Fibroblast of lung (primary cell): ENCODE results near the gene MAGT1. TPM values are rescaled to one million over a fixed set of nuclear protein-coding genes. Genes with fewer than 3 reads are reported as not detected.

ENCODE experiments used
- DNase-seq, 2 donors: peaks; one replicate each; pipeline versions ENCODE4 v3.0.0 to v3.0.0-alpha.2; 2010; ENCODE audit warnings: low read depth in 2 of 2
- H2AFZ ChIP-seq: 2 replicates; pipeline ENCODE4 v1.5.1; 2012; ENCODE audit warnings: low read length, control low read depth, inconsistent platforms
- H3K27ac ChIP-seq: 2 replicates; pipeline ENCODE4 v1.5.1; 2011; ENCODE audit warnings: low read length, control low read depth; ENCODE audit not compliant: insufficient read depth
- H3K27me3 ChIP-seq: 2 replicates; pipeline ENCODE4 v1.5.1; 2011; ENCODE audit warnings: mild to moderate bottlenecking, low read length; ENCODE audit not compliant: control insufficient read depth, insufficient read depth
- H3K36me3 ChIP-seq: 2 replicates; pipeline ENCODE4 v1.5.1; 2011; ENCODE audit warnings: low read length; ENCODE audit not compliant: control insufficient read depth, insufficient read depth
- H3K4me1 ChIP-seq: 2 replicates; pipeline ENCODE4 v1.5.1; 2011; ENCODE audit warnings: low read length; ENCODE audit not compliant: control insufficient read depth, insufficient read depth; ENCODE audit errors: extremely low read depth
- H3K4me2 ChIP-seq: 2 replicates; pipeline ENCODE4 v1.5.1; 2011; ENCODE audit warnings: low read length, control low read depth; ENCODE audit not compliant: insufficient read depth; ENCODE audit errors: extremely low read depth
- H3K4me3 ChIP-seq, 4 experiments: fragments of 200-600 bp in 1 of 4; sonication (generic) in 1 of 4; replicated peaks in 1 of 4; 2 replicates each; pipeline ENCODE4 v1.5.1; 2011 to 2016; ENCODE audit warnings: low read length in 4 of 4, low read depth in 3 of 4, mild to moderate bottlenecking in 3 of 4, control low read depth in 2 of 4, inconsistent platforms in 1 of 4, mixed read lengths in 1 of 4; ENCODE audit not compliant: insufficient read depth in 1 of 4; ENCODE audit errors: control extremely low read depth in 1 of 4
- H3K79me2 ChIP-seq: 2 replicates; pipeline ENCODE4 v1.5.1; 2012; ENCODE audit warnings: mild to moderate bottlenecking, low read length, inconsistent platforms; ENCODE audit not compliant: control insufficient read depth, insufficient read depth
- H3K9ac ChIP-seq: 2 replicates; pipeline ENCODE4 v1.5.1; 2011; ENCODE audit warnings: mild to moderate bottlenecking, low read length, control low read depth; ENCODE audit not compliant: insufficient read depth
- H3K9me3 ChIP-seq: 2 replicates; pipeline ENCODE4 v1.5.1; 2012; ENCODE audit warnings: low read depth, low read length; ENCODE audit not compliant: control insufficient read depth, insufficient read depth
- H4K20me1 ChIP-seq: 2 replicates; pipeline ENCODE4 v1.5.1; 2011; ENCODE audit warnings: low read length; ENCODE audit not compliant: control insufficient read depth, insufficient read depth; ENCODE audit errors: extremely low read depth
- CTCF ChIP-seq, 2 donors: IDR thresholded peaks in 1 of 2; conservative IDR thresholded peaks in 1 of 2; 1 replicate in 1 of 2; 2 replicates in 1 of 2; pipeline ENCODE4 v1.5.1; 2011 to 2012; ENCODE audit warnings: low read length in 2 of 2, control low read depth in 1 of 2, inconsistent platforms in 1 of 2, low read depth in 1 of 2, mild to moderate bottlenecking in 1 of 2
- EZH2 ChIP-seq: IDR thresholded peaks from 2 replicates; pipeline ENCODE4 v1.5.1; 2012; ENCODE audit warnings: low read length, control low read depth, mild to moderate bottlenecking; ENCODE audit errors: missing control alignments
- polyA plus RNA-seq, 2 donors: library from polyadenylated mRNA; depleted of rRNA in 1 of 2; stranded (reverse) in 1 of 2; unstranded in 1 of 2; fragments of >200 nt; gene quantifications; 2 replicates each; pipeline ENCODE4 v1.2.1, GENCODE V29; 2011 to 2012; ENCODE audit warnings: missing spikeins in 1 of 2
- total RNA-seq: library from RNA; depleted of rRNA; stranded (reverse); fragments of >200 nt; gene quantifications from 2 replicates; pipeline ENCODE4 v1.2.1, GENCODE V29; 2014

The MAGT1 gene
- total and polyA plus RNA-seq, 2 donors (not counting 1 experiment from before 2014, with no cell fraction given), result 102 to 211 TPM

GRCh38 chrX:77795124-77795523, 100.1 kb downstream of the MAGT1 start:
- Histone ChIP-seq H3K4me2 (no peak overlapping the region), H3K36me3 (no peaks in the 10 kb centered on the region), H3K9ac (no peak overlapping the region), H3K27ac (no peak overlapping the region), H3K27me3 (no peaks in the 10 kb centered on the region), H3K4me3 (no peak overlapping the region), H3K9me3 (no peaks in the 10 kb centered on the region), H4K20me1 (no peaks in the 10 kb centered on the region), H3K79me2 (no peaks in the 10 kb centered on the region), H3K4me1 (no peaks in the 10 kb centered on the region), H2AFZ (no peak overlapping the region)
- no peak for DNase-seq
- TF ChIP-seq EZH2, result no peak

- Histone ChIP-seq H4K20me1 (no peaks in the 10 kb centered on the region), H3K4me2 (no peak overlapping the region), H3K4me3 (no peak overlapping the region), H3K9me3 (no peaks in the 10 kb centered on the region), H2AFZ (no peak overlapping the region), H3K27ac (no peak overlapping the region), H3K9ac (no peak overlapping the region), H3K79me2 (no peaks in the 10 kb centered on the region), H3K36me3 (no peaks in the 10 kb centered on the region), H3K4me1 (no peaks in the 10 kb centered on the region), H3K27me3 (no peaks in the 10 kb centered on the region)
- TF ChIP-seq EZH2 (no peak), CTCF (conservative IDR thresholded peaks at IDR 0.05 in 1 of 2, IDR thresholded peaks at IDR 0.05 in 1 of 2; ENCODE audit: low read depth in 1 of 2, low read length in 2 of 2) (no peak)
- DNase-seq, result no peak
These were observed 101.3 kb downstream of the MAGT1 start for GRCh38 chrX:77793946-77794345.

- TF ChIP-seq EZH2 (no peak), CTCF (conservative IDR thresholded peaks at IDR 0.05 in 1 of 2, IDR thresholded peaks at IDR 0.05 in 1 of 2; ENCODE audit: low read depth in 1 of 2, low read length in 2 of 2) (no peak)
- Histone ChIP-seq H3K9ac (no peak overlapping the region), H3K9me3 (no peaks in the 10 kb centered on the region), H4K20me1 (no peaks in the 10 kb centered on the region), H3K4me1 (no peaks in the 10 kb centered on the region), H3K27ac (no peak overlapping the region), H3K27me3 (no peaks in the 10 kb centered on the region), H3K4me3 (peak overlapping the region in 1 of 4 experiments; percentile 7), H3K79me2 (peaks cover 26% of the 10 kb centered on the region), H3K4me2 (no peak overlapping the region), H3K36me3 (no peaks in the 10 kb centered on the region), H2AFZ (peak overlapping the region; percentile 17)
- peak in 1 of 2 donors; percentile 44 for DNase-seq
These were observed 107.2 kb downstream of the MAGT1 start for GRCh38 chrX:77788050-77788449.
